Activated T-cell treated with anti-CD3 and anti-CD28 coated beads, Interleukin-2, amount 50 U/mL, for 24 hours (primary cell): ENCODE measurements around the gene STARD10.
A peak's percentile ranks its signal among the peaks of the same experiment; 100 is the strongest.
"Not testable (repeated sequence)": the region's sequence is repeated elsewhere in the genome, so short reads cannot be mapped to it uniquely, and the experiment has no call there.

ENCODE experiments used
- DNase-seq: peaks from one replicate; pipeline ENCODE4 v3.0.0-alpha.2; 2020
- H3K27ac Mint-ChIP-seq: 2 replicates; pipeline ENCODE4 v1.8.0; 2020; ENCODE audit warnings: mild to moderate bottlenecking, mixed read lengths
- H3K27me3 Mint-ChIP-seq: 2 replicates; pipeline ENCODE4 v1.8.0; 2020; ENCODE audit warnings: mixed read lengths
- H3K36me3 Mint-ChIP-seq: 2 replicates; pipeline ENCODE4 v1.8.0; 2020; ENCODE audit warnings: low read depth, mixed read lengths
- H3K4me1 Mint-ChIP-seq: 2 replicates; pipeline ENCODE4 v1.8.0; 2020; ENCODE audit warnings: low read depth, mixed read lengths
- H3K4me3 Mint-ChIP-seq: 2 replicates; pipeline ENCODE4 v1.8.0; 2020; ENCODE audit warnings: mild to moderate bottlenecking, moderate library complexity, mixed read lengths
- H3K9me3 Mint-ChIP-seq: 2 replicates; pipeline ENCODE4 v1.8.0; 2020; ENCODE audit warnings: mixed read lengths

The STARD10 gene

GRCh38 chr11:72806378-72806777 lies 12.5 kb upstream of the STARD10 start:
- H3K9me3 Mint-ChIP-seq, H3K4me3 Mint-ChIP-seq, DNase-seq, H3K27me3 Mint-ChIP-seq, H3K27ac Mint-ChIP-seq: not testable (repeated sequence)
- Mint-ChIP-seq H3K4me1 (peaks cover 10% of the 10 kb centered on the region), H3K36me3 (peaks cover 44% of the 10 kb centered on the region)

GRCh38 chr11:72805216-72805615 lies 11.4 kb upstream of the STARD10 start:
- Mint-ChIP-seq H3K36me3 (peaks cover 33% of the 10 kb centered on the region), H3K27me3 (no peaks in the 10 kb centered on the region), H3K9me3 (no peaks in the 10 kb centered on the region), H3K4me1 (peaks cover 4% of the 10 kb centered on the region), H3K27ac (no peak overlapping the region), H3K4me3 (no peak overlapping the region)
- no peak for DNase-seq

GRCh38 chr11:72802822-72803221 lies 9.0 kb upstream of the STARD10 start:
- Mint-ChIP-seq H3K27me3 (no peaks in the 10 kb centered on the region), H3K4me3 (no peak overlapping the region), H3K9me3 (no peaks in the 10 kb centered on the region), H3K36me3 (peaks cover 11% of the 10 kb centered on the region), H3K27ac (no peak overlapping the region), H3K4me1 (peaks cover 4% of the 10 kb centered on the region)
- DNase-seq = no peak

- Mint-ChIP-seq H3K36me3 (peaks cover 4% of the 10 kb centered on the region), H3K4me3 (no peak overlapping the region), H3K9me3 (no peaks in the 10 kb centered on the region), H3K4me1 (peaks cover 4% of the 10 kb centered on the region), H3K27ac (no peak overlapping the region), H3K27me3 (no peaks in the 10 kb centered on the region)
- no peak for DNase-seq
Measured at GRCh38 chr11:72799441-72799840, 5.6 kb upstream of the STARD10 start.

- Mint-ChIP-seq H3K4me3 (no peak overlapping the region), H3K36me3 (peaks cover 6% of the 10 kb centered on the region), H3K9me3 (no peaks in the 10 kb centered on the region), H3K27me3 (no peaks in the 10 kb centered on the region), H3K27ac (peak overlapping the region; percentile 3), H3K4me1 (peaks cover 11% of the 10 kb centered on the region)
- no peak for DNase-seq
Measured at GRCh38 chr11:72798361-72798760, 4.5 kb upstream of the STARD10 start.

- H3K27me3 Mint-ChIP-seq = no peaks in the 10 kb centered on the region
- H3K9me3 Mint-ChIP-seq = no peaks in the 10 kb centered on the region
- peaks cover 2% of the 10 kb centered on the region for H3K36me3 Mint-ChIP-seq
- peak overlapping the region; percentile 95 for H3K4me3 Mint-ChIP-seq
- H3K4me1 Mint-ChIP-seq = peaks cover 26% of the 10 kb centered on the region
- no peak for DNase-seq
- H3K27ac Mint-ChIP-seq = peak overlapping the region; percentile 100
Measured at GRCh38 chr11:72793076-72793424, 797 bp downstream of the STARD10 start.

- Mint-ChIP-seq H3K4me3 (no peak overlapping the region), H3K27me3 (no peaks in the 10 kb centered on the region), H3K27ac (peak overlapping the region; percentile 100), H3K36me3 (peaks cover 2% of the 10 kb centered on the region), H3K4me1 (peaks cover 31% of the 10 kb centered on the region), H3K9me3 (no peaks in the 10 kb centered on the region)
- no peak for DNase-seq
Measured at GRCh38 chr11:72792437-72793021, 1.3 kb downstream of the STARD10 start.

- H3K36me3 Mint-ChIP-seq, H3K9me3 Mint-ChIP-seq, H3K27ac Mint-ChIP-seq, H3K27me3 Mint-ChIP-seq, H3K4me3 Mint-ChIP-seq, DNase-seq: not testable (repeated sequence)
- H3K4me1 Mint-ChIP-seq = peaks cover 37% of the 10 kb centered on the region
Measured at GRCh38 chr11:72791228-72791627, 2.6 kb downstream of the STARD10 start.

GRCh38 chr11:72789493-72790131 lies 4.2 kb downstream of the STARD10 start:
- peaks cover 2% of the 10 kb centered on the region for H3K36me3 Mint-ChIP-seq
- no peak overlapping the region for H3K27ac Mint-ChIP-seq
- no peak overlapping the region for H3K4me3 Mint-ChIP-seq
- no peaks in the 10 kb centered on the region for H3K9me3 Mint-ChIP-seq
- H3K27me3 Mint-ChIP-seq = no peaks in the 10 kb centered on the region
- peaks cover 34% of the 10 kb centered on the region for H3K4me1 Mint-ChIP-seq
- no peak for DNase-seq

GRCh38 chr11:72788241-72788640 lies 5.6 kb downstream of the STARD10 start:
- no peak for DNase-seq
- H3K9me3 Mint-ChIP-seq = no peaks in the 10 kb centered on the region

GRCh38 chr11:72787216-72788104 lies 6.4 kb downstream of the STARD10 start:
- Mint-ChIP-seq H3K4me1 (peaks cover 23% of the 10 kb centered on the region), H3K36me3 (no peaks in the 10 kb centered on the region), H3K27me3 (no peaks in the 10 kb centered on the region), H3K27ac (peak overlapping the region; percentile 74), H3K4me3 (no peak overlapping the region), H3K9me3 (no peaks in the 10 kb centered on the region)
- peak; percentile 39 for DNase-seq

More at GRCh38 chr11:72788241-72788640, 5.6 kb downstream of the STARD10 start:
- Mint-ChIP-seq H3K4me1 (peaks cover 25% of the 10 kb centered on the region), H3K27me3 (no peaks in the 10 kb centered on the region), H3K36me3 (no peaks in the 10 kb centered on the region), H3K4me3 (no peak overlapping the region), H3K27ac (no peak overlapping the region)

GRCh38 chr11:72786305-72787215 lies 7.3 kb downstream of the STARD10 start:
- Mint-ChIP-seq H3K4me1 (peaks cover 27% of the 10 kb centered on the region), H3K36me3 (no peaks in the 10 kb centered on the region), H3K27ac (no peak overlapping the region), H3K27me3 (no peaks in the 10 kb centered on the region), H3K4me3 (no peak overlapping the region), H3K9me3 (no peaks in the 10 kb centered on the region)
- DNase-seq = no peak

GRCh38 chr11:72784662-72785061 lies 9.2 kb downstream of the STARD10 start:
- H3K4me1 Mint-ChIP-seq = peaks cover 34% of the 10 kb centered on the region
- no peak overlapping the region for H3K27ac Mint-ChIP-seq
- no peak overlapping the region for H3K4me3 Mint-ChIP-seq

More at GRCh38 chr11:72784662-72785061, 9.2 kb downstream of the STARD10 start:
- Mint-ChIP-seq H3K27me3 (no peaks in the 10 kb centered on the region), H3K9me3 (no peaks in the 10 kb centered on the region), H3K36me3 (no peaks in the 10 kb centered on the region)
- no peak for DNase-seq
